Measurements from ENCODE around the gene BORCS5. TPM values are rescaled to one million over a fixed set of nuclear protein-coding genes. Genes with fewer than 3 reads are reported as not detected.

Gene BORCS5
- total and polyA plus RNA-seq, 2 of the 4 experiments (the other 2 are of a cell fraction) = 14.4 to 18.3 TPM

DNA sequence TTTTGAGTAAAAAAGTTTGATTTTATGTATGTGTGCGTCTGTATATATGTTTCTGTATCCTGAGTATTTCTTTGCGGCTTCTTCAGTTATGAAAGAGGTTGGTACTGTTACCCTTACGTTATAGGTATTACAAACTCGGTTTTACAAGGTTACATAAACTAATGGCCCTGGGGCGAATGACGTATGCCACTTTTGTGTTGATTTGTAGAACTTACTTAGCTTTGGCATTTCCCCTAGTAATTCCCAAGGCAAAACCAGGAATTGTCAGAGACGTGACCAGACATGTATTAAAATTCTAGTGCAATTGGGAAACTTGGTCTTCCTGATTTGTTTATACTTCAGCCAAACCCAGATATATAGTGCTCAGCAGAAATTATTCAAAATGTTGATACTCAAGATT lies 112.5 kb downstream of the BORCS5 start:
- Histone ChIP-seq H3K36me3 (ENCODE audit: control insufficient read depth, insufficient read depth, low read length) (peaks cover 3% of the 10 kb centered on the region; the same call in 1 of the 2 replicates), H2AK9ac (replicated peaks; ENCODE audit: low read depth, low read length, poor library complexity) (no peak overlapping the region), H3K4me3 (ENCODE audit: insufficient read depth, low read depth, low read length) (no peak overlapping the region), H3K4me2 (ENCODE audit: low read depth, low read length) (no peak overlapping the region), H2BK20ac (ENCODE audit: low read depth, low read length) (no peak overlapping the region), H3K27me3 (ENCODE audit: control insufficient read depth, insufficient read depth, low read length) (no peaks in the 10 kb centered on the region), H2AK5ac (ENCODE audit: low read depth, low read length) (no peak overlapping the region), H3K14ac (replicated peaks; ENCODE audit: low read depth, low read length) (no peak overlapping the region), H2BK5ac (ENCODE audit: low read depth, low read length, poor library complexity, severe bottlenecking) (no peak overlapping the region), H2BK15ac (ENCODE audit: low read depth, low read length) (no peak overlapping the region), H3K9me3 (ENCODE audit: control insufficient read depth, insufficient read depth, low read length) (no peaks in the 10 kb centered on the region), H4K91ac (ENCODE audit: insufficient read depth, low read depth, low read length) (no peak overlapping the region), H3K18ac (ENCODE audit: low read depth, low read length) (no peak overlapping the region), H2AFZ (replicated peaks; ENCODE audit: low read length, poor library complexity) (no peak overlapping the region), H4K5ac (ENCODE audit: low read depth, low read length) (no peak overlapping the region), H3K56ac (ENCODE audit: extremely low read depth, insufficient read depth, low read length) (no peak overlapping the region), H3K4ac (ENCODE audit: low read depth, low read length) (no peak overlapping the region), H3K23ac (ENCODE audit: low read depth, low read length) (no peak overlapping the region), H2BK120ac (ENCODE audit: low read depth, low read length) (no peak overlapping the region), H3K4me1 (ENCODE audit: control insufficient read depth, insufficient read depth, low read length) (no peaks in the 10 kb centered on the region), H4K8ac (ENCODE audit: low read depth in 2 of 2, low read length in 2 of 2) (no peak overlapping the region), H3K9me1 (ENCODE audit: insufficient read depth, low read length) (no peaks in the 10 kb centered on the region), H3K79me1 (ENCODE audit: low read depth in 1 of 2, low read length in 2 of 2) (peaks cover 0 to under 1% of the 10 kb centered on the region in 2 experiments; a peak in 1 of 4 replicates), H4K20me1 (ENCODE audit: insufficient read depth, low read length) (no peaks in the 10 kb centered on the region; the same call in 1 of the 2 replicates), H3K27ac (ENCODE audit: insufficient read depth, low read length) (no peak overlapping the region), H3K9ac (ENCODE audit: low read depth, low read length) (no peak overlapping the region)
- no TSS peak for BruUV-seq (replicated peaks)
- in situ Hi-C loops (cut with MboI; ENCODE audit: low sequenced_read_pairs) = no loop called here
- no peak for ATAC-seq (ENCODE audit: low read depth)
- 100% methylated on average over 2 of the region's 7 CpGs; no CpG with 5 or more reads in 1 of the 2 experiments for WGBS, 2 experiments (ENCODE audit: extremely low coverage in 2 of 2, insufficient read length in 1 of 2)
- intact Hi-C loops (cut with micrococcal nuclease) = no loop called here
- no peak for DNase-seq
- POLR2A ChIA-PET (ENCODE audit: unreplicated experiment) = no interaction called here
- dilution Hi-C loops (cut with HindIII; ENCODE audit: low sequenced_read_pairs, unreplicated experiment) = no loop called here
- CTCF ChIA-PET = no interaction called here
- TF ChIP-seq CHD1 (IDR thresholded peaks at IDR 0.05; ENCODE audit: low read depth, low read length) = no peak
- no peak for TF ChIP-seq POLR2A (IDR thresholded peaks at IDR 0.05; ENCODE audit: low read depth, low read length)
- TF ChIP-seq BHLHE40 (IDR thresholded peaks at IDR 0.05; ENCODE audit: low read depth, low read length) = no peak
- no peak for TF ChIP-seq FOS (IDR thresholded peaks at IDR 0.05; ENCODE audit: low read depth, low read length)
- TF ChIP-seq, protein P1, sequence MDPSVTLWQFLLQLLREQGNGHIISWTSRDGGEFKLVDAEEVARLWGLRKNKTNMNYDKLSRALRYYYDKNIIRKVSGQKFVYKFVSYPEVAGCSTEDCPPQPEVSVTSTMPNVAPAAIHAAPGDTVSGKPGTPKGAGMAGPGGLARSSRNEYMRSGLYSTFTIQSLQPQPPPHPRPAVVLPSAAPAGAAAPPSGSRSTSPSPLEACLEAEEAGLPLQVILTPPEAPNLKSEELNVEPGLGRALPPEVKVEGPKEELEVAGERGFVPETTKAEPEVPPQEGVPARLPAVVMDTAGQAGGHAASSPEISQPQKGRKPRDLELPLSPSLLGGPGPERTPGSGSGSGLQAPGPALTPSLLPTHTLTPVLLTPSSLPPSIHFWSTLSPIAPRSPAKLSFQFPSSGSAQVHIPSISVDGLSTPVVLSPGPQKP (IDR thresholded peaks at IDR 0.05; ENCODE audit: borderline replicate concordance, low read depth, low read length) = no peak
- no peak for TF ChIP-seq RAD21 (IDR thresholded peaks at IDR 0.05; ENCODE audit: low read length)
- no peak for TF ChIP-seq MAZ (IDR thresholded peaks at IDR 0.05; ENCODE audit: borderline replicate concordance, low read depth, low read length)
- TF ChIP-seq RCOR1 (IDR thresholded peaks at IDR 0.05; ENCODE audit: insufficient replicate concordance, low read length) = no peak
- TF ChIP-seq, protein P2, sequence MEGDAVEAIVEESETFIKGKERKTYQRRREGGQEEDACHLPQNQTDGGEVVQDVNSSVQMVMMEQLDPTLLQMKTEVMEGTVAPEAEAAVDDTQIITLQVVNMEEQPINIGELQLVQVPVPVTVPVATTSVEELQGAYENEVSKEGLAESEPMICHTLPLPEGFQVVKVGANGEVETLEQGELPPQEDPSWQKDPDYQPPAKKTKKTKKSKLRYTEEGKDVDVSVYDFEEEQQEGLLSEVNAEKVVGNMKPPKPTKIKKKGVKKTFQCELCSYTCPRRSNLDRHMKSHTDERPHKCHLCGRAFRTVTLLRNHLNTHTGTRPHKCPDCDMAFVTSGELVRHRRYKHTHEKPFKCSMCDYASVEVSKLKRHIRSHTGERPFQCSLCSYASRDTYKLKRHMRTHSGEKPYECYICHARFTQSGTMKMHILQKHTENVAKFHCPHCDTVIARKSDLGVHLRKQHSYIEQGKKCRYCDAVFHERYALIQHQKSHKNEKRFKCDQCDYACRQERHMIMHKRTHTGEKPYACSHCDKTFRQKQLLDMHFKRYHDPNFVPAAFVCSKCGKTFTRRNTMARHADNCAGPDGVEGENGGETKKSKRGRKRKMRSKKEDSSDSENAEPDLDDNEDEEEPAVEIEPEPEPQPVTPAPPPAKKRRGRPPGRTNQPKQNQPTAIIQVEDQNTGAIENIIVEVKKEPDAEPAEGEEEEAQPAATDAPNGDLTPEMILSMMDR (conservative IDR thresholded peaks at IDR 0.05; ENCODE audit: low read depth, low read length) = no peak
- no peak for TF ChIP-seq RFX5 (IDR thresholded peaks at IDR 0.05; ENCODE audit: low read depth, low read length)
- no peak for TF ChIP-seq CEBPB (IDR thresholded peaks at IDR 0.05; ENCODE audit: low read depth, low read length)
- no peak for TF ChIP-seq SMC3 (IDR thresholded peaks at IDR 0.05; ENCODE audit: low read depth, low read length)
- TF ChIP-seq MXI1 (IDR thresholded peaks at IDR 0.05; ENCODE audit: borderline replicate concordance, low read depth, low read length) = no peak
- no peak for TF ChIP-seq NFE2L2 (IDR thresholded peaks at IDR 0.05; ENCODE audit: low read depth, low read length)
- no peak for TF ChIP-seq MAFK (IDR thresholded peaks at IDR 0.05; ENCODE audit: low read depth, low read length)
- TF ChIP-seq, protein P3, sequence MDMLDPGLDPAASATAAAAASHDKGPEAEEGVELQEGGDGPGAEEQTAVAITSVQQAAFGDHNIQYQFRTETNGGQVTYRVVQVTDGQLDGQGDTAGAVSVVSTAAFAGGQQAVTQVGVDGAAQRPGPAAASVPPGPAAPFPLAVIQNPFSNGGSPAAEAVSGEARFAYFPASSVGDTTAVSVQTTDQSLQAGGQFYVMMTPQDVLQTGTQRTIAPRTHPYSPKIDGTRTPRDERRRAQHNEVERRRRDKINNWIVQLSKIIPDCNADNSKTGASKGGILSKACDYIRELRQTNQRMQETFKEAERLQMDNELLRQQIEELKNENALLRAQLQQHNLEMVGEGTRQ (IDR thresholded peaks at IDR 0.05; ENCODE audit: low read depth, low read length) = no peak

Measured in IMR-90 (cell line).